ENCODE results near the gene ANKRD10. TPM values are rescaled to one million over a fixed set of nuclear protein-coding genes. Genes with fewer than 3 reads are reported as not detected.

Gene ANKRD10
- total and polyA plus RNA-seq, 2 experiments from 2014 or later = 250 to 277 TPM

DNA sequence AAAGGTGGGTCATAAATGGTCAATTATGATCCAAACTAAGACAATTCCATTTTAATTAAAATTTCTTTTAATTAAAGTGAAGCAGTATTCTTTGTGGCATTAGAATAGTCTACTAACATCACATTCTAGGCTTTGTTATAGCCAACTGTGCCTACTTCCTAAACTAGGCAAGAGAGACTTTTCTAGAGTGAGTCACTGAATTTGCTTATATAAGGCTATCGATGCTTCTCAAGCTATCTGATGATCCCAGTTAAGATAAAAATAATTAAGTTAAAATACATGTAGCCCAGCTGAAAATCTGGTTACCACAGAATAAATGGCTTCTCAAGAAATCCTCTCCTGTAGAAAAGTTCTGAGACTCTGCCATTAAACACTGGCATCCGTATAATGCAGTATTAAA lies 12.5 kb downstream of the ANKRD10 start (continued):
- TF ChIP-seq POLR2AphosphoS5 (IDR thresholded peaks at IDR 0.05; ENCODE audit: low read depth) = no peak
- no peak for TF ChIP-seq CREB1 (CRISPR knock-in tag; IDR thresholded peaks at IDR 0.05; ENCODE audit: low read depth)
- TF ChIP-seq EZH2phosphoT487 (IDR thresholded peaks at IDR 0.05; ENCODE audit: unreplicated experiment) = no peak
- TF ChIP-seq, protein P1, sequence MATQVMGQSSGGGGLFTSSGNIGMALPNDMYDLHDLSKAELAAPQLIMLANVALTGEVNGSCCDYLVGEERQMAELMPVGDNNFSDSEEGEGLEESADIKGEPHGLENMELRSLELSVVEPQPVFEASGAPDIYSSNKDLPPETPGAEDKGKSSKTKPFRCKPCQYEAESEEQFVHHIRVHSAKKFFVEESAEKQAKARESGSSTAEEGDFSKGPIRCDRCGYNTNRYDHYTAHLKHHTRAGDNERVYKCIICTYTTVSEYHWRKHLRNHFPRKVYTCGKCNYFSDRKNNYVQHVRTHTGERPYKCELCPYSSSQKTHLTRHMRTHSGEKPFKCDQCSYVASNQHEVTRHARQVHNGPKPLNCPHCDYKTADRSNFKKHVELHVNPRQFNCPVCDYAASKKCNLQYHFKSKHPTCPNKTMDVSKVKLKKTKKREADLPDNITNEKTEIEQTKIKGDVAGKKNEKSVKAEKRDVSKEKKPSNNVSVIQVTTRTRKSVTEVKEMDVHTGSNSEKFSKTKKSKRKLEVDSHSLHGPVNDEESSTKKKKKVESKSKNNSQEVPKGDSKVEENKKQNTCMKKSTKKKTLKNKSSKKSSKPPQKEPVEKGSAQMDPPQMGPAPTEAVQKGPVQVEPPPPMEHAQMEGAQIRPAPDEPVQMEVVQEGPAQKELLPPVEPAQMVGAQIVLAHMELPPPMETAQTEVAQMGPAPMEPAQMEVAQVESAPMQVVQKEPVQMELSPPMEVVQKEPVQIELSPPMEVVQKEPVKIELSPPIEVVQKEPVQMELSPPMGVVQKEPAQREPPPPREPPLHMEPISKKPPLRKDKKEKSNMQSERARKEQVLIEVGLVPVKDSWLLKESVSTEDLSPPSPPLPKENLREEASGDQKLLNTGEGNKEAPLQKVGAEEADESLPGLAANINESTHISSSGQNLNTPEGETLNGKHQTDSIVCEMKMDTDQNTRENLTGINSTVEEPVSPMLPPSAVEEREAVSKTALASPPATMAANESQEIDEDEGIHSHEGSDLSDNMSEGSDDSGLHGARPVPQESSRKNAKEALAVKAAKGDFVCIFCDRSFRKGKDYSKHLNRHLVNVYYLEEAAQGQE (IDR thresholded peaks at IDR 0.05; ENCODE audit: unreplicated experiment) = no peak
- no peak for TF ChIP-seq ZNF114 (CRISPR knock-in tag; IDR thresholded peaks at IDR 0.05)
- TF ChIP-seq, protein P2, sequence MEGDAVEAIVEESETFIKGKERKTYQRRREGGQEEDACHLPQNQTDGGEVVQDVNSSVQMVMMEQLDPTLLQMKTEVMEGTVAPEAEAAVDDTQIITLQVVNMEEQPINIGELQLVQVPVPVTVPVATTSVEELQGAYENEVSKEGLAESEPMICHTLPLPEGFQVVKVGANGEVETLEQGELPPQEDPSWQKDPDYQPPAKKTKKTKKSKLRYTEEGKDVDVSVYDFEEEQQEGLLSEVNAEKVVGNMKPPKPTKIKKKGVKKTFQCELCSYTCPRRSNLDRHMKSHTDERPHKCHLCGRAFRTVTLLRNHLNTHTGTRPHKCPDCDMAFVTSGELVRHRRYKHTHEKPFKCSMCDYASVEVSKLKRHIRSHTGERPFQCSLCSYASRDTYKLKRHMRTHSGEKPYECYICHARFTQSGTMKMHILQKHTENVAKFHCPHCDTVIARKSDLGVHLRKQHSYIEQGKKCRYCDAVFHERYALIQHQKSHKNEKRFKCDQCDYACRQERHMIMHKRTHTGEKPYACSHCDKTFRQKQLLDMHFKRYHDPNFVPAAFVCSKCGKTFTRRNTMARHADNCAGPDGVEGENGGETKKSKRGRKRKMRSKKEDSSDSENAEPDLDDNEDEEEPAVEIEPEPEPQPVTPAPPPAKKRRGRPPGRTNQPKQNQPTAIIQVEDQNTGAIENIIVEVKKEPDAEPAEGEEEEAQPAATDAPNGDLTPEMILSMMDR (conservative IDR thresholded peaks at IDR 0.05; ENCODE audit: low read depth in 2 of 2) = no peak

DNA sequence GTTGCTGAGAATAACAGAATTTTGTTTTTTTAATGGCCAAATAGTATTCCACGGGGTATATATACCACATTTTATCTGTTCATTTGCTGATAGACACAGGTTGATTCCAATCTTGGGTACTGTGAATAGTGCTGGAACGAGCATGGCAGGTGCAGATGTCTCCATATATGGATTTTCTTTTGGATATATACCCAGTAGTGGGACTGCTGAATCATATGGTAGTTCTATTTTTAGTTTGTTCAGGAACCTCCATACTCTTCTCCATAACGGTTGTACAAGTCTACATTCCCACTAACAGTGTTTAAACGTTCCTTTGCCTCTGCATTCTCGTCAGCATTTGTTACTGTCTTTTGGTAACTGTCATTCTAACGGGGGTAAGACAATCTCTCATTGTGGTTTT lies 17.3 kb downstream of the ANKRD10 start:
- Histone ChIP-seq H3K4me3 (no peak overlapping the region), H4K20me1 (replicated peaks; ENCODE audit: insufficient read depth) (peaks cover 36% of the 10 kb centered on the region), H3K4me1 (ENCODE audit: insufficient read depth) (no peaks in the 10 kb centered on the region), H3K27me3 (ENCODE audit: insufficient read depth) (no peaks in the 10 kb centered on the region), H3F3A (replicated peaks; ENCODE audit: low read depth) (peaks cover 2% of the 10 kb centered on the region; the same call in 1 of the 2 replicates), H3K27ac (ENCODE audit: low read depth) (no peak overlapping the region), H3K4me2 (no peak overlapping the region), H3K9me2 (ENCODE audit: insufficient read depth) (no peaks in the 10 kb centered on the region), H2AFZ (no peak overlapping the region), H3K79me2 (replicated peaks; ENCODE audit: insufficient read depth) (peaks cover 63% of the 10 kb centered on the region), H3K36me3 (ENCODE audit: insufficient read depth) (peaks cover 23% of the 10 kb centered on the region)
- H3K27me3 Mint-ChIP-seq (ENCODE audit: insufficient read depth, low read depth, poor library complexity) = no peaks in the 10 kb centered on the region
- ATAC-seq (no peak), DNase-seq (ENCODE audit: low spot score) (no peak)
- no peak overlapping the region for H3K4me3 Mint-ChIP-seq
- H3K4me1 Mint-ChIP-seq = no peaks in the 10 kb centered on the region; the same call in 2 of the 3 replicates
- H3K9me3 Mint-ChIP-seq = no peaks in the 10 kb centered on the region
- peaks cover 68% of the 10 kb centered on the region for H3K36me3 Mint-ChIP-seq (ENCODE audit: low read depth)
- H3K27ac Mint-ChIP-seq = no peak overlapping the region
- TF ChIP-seq CREB1 (CRISPR knock-in tag; IDR thresholded peaks at IDR 0.05; ENCODE audit: low read depth) (no peak), STAT1 (IDR thresholded peaks at IDR 0.05; ENCODE audit: unreplicated experiment) (no peak), POLR2AphosphoS5 (IDR thresholded peaks at IDR 0.05; ENCODE audit: low read depth) (no peak), JUNB (IDR thresholded peaks at IDR 0.05; ENCODE audit: unreplicated experiment) (no peak), EZH2 (IDR thresholded peaks at IDR 0.05; ENCODE audit: low read depth, unreplicated experiment) (no peak), NANOG (IDR thresholded peaks at IDR 0.05; ENCODE audit: borderline replicate concordance) (no peak), EZH2phosphoT487 (IDR thresholded peaks at IDR 0.05; ENCODE audit: unreplicated experiment) (no peak), ZNF114 (CRISPR knock-in tag; IDR thresholded peaks at IDR 0.05) (no peak)
- TF ChIP-seq, protein P3, sequence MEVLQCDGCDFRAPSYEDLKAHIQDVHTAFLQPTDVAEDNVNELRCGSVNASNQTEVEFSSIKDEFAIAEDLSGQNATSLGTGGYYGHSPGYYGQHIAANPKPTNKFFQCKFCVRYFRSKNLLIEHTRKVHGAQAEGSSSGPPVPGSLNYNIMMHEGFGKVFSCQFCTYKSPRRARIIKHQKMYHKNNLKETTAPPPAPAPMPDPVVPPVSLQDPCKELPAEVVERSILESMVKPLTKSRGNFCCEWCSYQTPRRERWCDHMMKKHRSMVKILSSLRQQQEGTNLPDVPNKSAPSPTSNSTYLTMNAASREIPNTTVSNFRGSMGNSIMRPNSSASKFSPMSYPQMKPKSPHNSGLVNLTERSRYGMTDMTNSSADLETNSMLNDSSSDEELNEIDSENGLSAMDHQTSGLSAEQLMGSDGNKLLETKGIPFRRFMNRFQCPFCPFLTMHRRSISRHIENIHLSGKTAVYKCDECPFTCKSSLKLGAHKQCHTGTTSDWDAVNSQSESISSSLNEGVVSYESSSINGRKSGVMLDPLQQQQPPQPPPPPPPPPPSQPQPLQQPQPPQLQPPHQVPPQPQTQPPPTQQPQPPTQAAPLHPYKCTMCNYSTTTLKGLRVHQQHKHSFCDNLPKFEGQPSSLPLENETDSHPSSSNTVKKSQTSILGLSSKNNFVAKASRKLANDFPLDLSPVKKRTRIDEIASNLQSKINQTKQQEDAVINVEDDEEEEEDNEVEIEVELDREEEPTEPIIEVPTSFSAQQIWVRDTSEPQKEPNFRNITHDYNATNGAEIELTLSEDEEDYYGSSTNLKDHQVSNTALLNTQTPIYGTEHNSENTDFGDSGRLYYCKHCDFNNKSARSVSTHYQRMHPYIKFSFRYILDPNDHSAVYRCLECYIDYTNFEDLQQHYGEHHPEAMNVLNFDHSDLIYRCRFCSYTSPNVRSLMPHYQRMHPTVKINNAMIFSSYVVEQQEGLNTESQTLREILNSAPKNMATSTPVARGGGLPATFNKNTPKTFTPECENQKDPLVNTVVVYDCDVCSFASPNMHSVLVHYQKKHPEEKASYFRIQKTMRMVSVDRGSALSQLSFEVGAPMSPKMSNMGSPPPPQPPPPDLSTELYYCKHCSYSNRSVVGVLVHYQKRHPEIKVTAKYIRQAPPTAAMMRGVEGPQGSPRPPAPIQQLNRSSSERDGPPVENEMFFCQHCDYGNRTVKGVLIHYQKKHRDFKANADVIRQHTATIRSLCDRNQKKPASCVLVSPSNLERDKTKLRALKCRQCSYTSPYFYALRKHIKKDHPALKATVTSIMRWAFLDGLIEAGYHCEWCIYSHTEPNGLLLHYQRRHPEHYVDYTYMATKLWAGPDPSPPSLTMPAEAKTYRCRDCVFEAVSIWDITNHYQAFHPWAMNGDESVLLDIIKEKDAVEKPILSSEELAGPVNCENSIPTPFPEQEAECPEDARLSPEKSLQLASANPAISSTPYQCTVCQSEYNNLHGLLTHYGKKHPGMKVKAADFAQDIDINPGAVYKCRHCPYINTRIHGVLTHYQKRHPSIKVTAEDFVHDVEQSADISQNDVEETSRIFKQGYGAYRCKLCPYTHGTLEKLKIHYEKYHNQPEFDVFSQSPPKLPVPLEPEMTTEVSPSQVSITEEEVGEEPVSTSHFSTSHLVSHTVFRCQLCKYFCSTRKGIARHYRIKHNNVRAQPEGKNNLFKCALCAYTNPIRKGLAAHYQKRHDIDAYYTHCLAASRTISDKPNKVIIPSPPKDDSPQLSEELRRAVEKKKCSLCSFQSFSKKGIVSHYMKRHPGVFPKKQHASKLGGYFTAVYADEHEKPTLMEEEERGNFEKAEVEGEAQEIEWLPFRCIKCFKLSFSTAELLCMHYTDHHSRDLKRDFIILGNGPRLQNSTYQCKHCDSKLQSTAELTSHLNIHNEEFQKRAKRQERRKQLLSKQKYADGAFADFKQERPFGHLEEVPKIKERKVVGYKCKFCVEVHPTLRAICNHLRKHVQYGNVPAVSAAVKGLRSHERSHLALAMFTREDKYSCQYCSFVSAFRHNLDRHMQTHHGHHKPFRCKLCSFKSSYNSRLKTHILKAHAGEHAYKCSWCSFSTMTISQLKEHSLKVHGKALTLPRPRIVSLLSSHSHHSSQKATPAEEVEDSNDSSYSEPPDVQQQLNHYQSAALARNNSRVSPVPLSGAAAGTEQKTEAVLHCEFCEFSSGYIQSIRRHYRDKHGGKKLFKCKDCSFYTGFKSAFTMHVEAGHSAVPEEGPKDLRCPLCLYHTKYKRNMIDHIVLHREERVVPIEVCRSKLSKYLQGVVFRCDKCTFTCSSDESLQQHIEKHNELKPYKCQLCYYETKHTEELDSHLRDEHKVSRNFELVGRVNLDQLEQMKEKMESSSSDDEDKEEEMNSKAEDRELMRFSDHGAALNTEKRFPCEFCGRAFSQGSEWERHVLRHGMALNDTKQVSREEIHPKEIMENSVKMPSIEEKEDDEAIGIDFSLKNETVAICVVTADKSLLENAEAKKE (CRISPR knock-in tag; IDR thresholded peaks at IDR 0.05) = no peak
